ENCODE results near the gene DPP10.

Gene DPP10

GRCh38 chr2:115374981-115375380, 932.5 kb downstream of the DPP10 start:
- Histone ChIP-seq H3K79me2 (ENCODE audit: insufficient read depth, low read length) (no peaks in the 10 kb centered on the region), H3K36me3 (ENCODE audit: insufficient read depth, low read length) (no peaks in the 10 kb centered on the region), H3K27me3 (ENCODE audit: insufficient read depth, low read length) (no peaks in the 10 kb centered on the region), H3K9me3 (ENCODE audit: low read length) (0 out of 2 replicates have a peak, but pooled peaks cover 2% of the 10 kb centered on the region), H2AFZ (ENCODE audit: low read length) (no peak overlapping the region), H3K4me1 (ENCODE audit: insufficient read depth, low read length, severe bottlenecking) (no peaks in the 10 kb centered on the region), H3F3A (ENCODE audit: insufficient read depth, low read length) (no peaks in the 10 kb centered on the region), H4K20me1 (ENCODE audit: insufficient read depth, low read length) (no peaks in the 10 kb centered on the region), H3K9ac (ENCODE audit: low read length) (no peak overlapping the region), H3K9me2 (ENCODE audit: low read depth, low read length) (no peaks in the 10 kb centered on the region), H3K4me2 (ENCODE audit: low read length) (no peak overlapping the region), H3K27ac (ENCODE audit: low read depth, low read length, poor library complexity, severe bottlenecking) (no peak overlapping the region), H3K4me3 (ENCODE audit: low read depth, low read length, poor library complexity, severe bottlenecking) (no peak overlapping the region)
- TF ChIP-seq CTCF (IDR thresholded peaks at IDR 0.05; ENCODE audit: low read length) (no peak), EZH2 (IDR thresholded peaks at IDR 0.05; ENCODE audit: borderline replicate concordance, low read length) (no peak)

GRCh38 chr2:115384399-115384798, 942.0 kb downstream of the DPP10 start:
- H3K4me3 ChIP-seq (ENCODE audit: low read depth, low read length, poor library complexity, severe bottlenecking), result no peak overlapping the region
- no peaks in the 10 kb centered on the region for H3K36me3 ChIP-seq (ENCODE audit: insufficient read depth, low read length)
- H4K20me1 ChIP-seq (ENCODE audit: insufficient read depth, low read length), result no peaks in the 10 kb centered on the region
- no peak for TF ChIP-seq EZH2 (IDR thresholded peaks at IDR 0.05; ENCODE audit: borderline replicate concordance, low read length)
- TF ChIP-seq CTCF (IDR thresholded peaks at IDR 0.05; ENCODE audit: low read length), result no peak
- H3K27me3 ChIP-seq (ENCODE audit: insufficient read depth, low read length), result no peaks in the 10 kb centered on the region
- no peaks in the 10 kb centered on the region for H3F3A ChIP-seq (ENCODE audit: insufficient read depth, low read length)
- no peak overlapping the region for H3K9ac ChIP-seq (ENCODE audit: low read length)
- no peaks in the 10 kb centered on the region for H3K79me2 ChIP-seq (ENCODE audit: insufficient read depth, low read length)
- no peak overlapping the region for H3K4me2 ChIP-seq (ENCODE audit: low read length)
- H3K9me3 ChIP-seq (ENCODE audit: low read length), result no peaks in the 10 kb centered on the region
- no peaks in the 10 kb centered on the region for H3K9me2 ChIP-seq (ENCODE audit: low read depth, low read length)
- no peaks in the 10 kb centered on the region for H3K4me1 ChIP-seq (ENCODE audit: insufficient read depth, low read length, severe bottlenecking)
- H2AFZ ChIP-seq (ENCODE audit: low read length), result no peak overlapping the region
- H3K27ac ChIP-seq (ENCODE audit: low read depth, low read length, poor library complexity, severe bottlenecking), result no peak overlapping the region

GRCh38 chr2:115386465-115386864, 944.0 kb downstream of the DPP10 start:
- Histone ChIP-seq H3K4me1 (ENCODE audit: insufficient read depth, low read length, severe bottlenecking) (no peaks in the 10 kb centered on the region), H3K79me2 (ENCODE audit: insufficient read depth, low read length) (no peaks in the 10 kb centered on the region), H3K4me2 (ENCODE audit: low read length) (no peak overlapping the region), H3F3A (ENCODE audit: insufficient read depth, low read length) (no peaks in the 10 kb centered on the region), H3K9ac (ENCODE audit: low read length) (no peak overlapping the region), H3K4me3 (ENCODE audit: low read depth, low read length, poor library complexity, severe bottlenecking) (no peak overlapping the region), H3K36me3 (ENCODE audit: insufficient read depth, low read length) (no peaks in the 10 kb centered on the region), H4K20me1 (ENCODE audit: insufficient read depth, low read length) (no peaks in the 10 kb centered on the region), H3K9me3 (ENCODE audit: low read length) (no peaks in the 10 kb centered on the region), H3K9me2 (ENCODE audit: low read depth, low read length) (no peaks in the 10 kb centered on the region), H3K27me3 (ENCODE audit: insufficient read depth, low read length) (no peaks in the 10 kb centered on the region), H3K27ac (ENCODE audit: low read depth, low read length, poor library complexity, severe bottlenecking) (no peak overlapping the region), H2AFZ (ENCODE audit: low read length) (no peak overlapping the region)
- TF ChIP-seq EZH2 (IDR thresholded peaks at IDR 0.05; ENCODE audit: borderline replicate concordance, low read length) (no peak), CTCF (IDR thresholded peaks at IDR 0.05; ENCODE audit: low read length) (no peak)

All from OCI-LY1 (cell line).